M059J (cell line): Measurements from ENCODE around the gene TKT. TPM values are rescaled to one million over a fixed set of nuclear protein-coding genes. Genes with fewer than 3 reads are reported as not detected.
A peak's percentile ranks its signal among the peaks of the same experiment; 100 is the strongest.

ENCODE experiments used
- DNase-seq: peaks from one replicate; pipeline ENCODE4 v3.0.0-alpha.2; 2012; ENCODE audit warnings: low read depth
- total RNA-seq: library from RNA; depleted of rRNA; stranded (reverse); fragments of >200 nt; shearing (Covaris generic); gene quantifications from 2 replicates; pipeline ENCODE4 v1.2.3, GENCODE V29; 2014

TKT gene
- total RNA-seq, 1 experiment from 2014 or later = 321 TPM

GRCh38 chr3:53198256-53198977 is 57.4 kb downstream of the TKT start:
- no peak for DNase-seq

GRCh38 chr3:53196575-53197407 is 59.0 kb downstream of the TKT start:
- DNase-seq = no peak

DNA sequence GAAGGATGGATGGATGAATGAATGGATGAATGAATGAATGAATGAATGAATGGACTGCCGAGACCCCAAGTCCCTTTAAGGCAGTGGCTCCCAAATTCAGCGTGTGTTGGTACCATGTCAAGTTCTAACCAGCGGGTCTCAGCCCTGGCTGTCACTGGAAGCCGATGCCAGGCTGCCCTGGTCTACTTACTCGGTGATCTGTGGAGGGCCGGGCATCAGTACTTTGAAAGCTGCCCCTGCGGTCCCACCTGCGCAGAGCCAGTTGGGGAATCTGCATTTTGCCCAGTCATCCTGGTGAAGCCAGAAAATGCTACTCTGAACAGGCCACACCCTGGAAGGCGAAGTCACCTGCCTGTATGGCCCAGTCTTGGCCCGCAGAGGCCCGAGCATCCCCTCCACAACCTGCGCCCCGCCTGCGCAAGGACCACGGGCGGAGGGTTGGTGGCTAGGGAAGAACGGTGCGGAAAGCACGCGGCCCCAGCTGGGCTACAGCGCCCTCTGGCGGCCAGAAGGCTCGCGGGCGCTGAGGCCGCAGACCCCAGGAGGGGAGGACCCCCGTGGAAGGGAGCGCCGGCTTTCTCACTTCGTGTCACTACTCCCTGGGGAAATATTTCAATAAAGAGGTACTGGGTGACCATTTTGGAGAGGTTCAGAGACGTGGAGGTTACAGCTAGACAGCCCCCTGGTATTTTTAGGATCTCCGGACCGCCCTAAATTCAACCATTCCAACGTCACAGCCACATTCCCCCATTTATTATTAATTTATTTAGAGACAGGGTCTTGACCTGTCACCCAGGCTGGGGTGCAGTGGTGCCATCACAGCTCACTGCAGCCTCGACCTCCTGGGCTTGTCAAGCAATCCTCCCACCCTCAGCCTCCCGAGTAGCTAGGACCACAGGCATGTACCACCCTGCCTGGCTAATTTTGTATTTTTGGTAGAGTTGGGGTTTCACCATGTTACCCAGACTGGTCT is 59.9 kb downstream of the TKT start:
- DNase-seq = no peak

GRCh38 chr3:53195066-53195450 is 60.8 kb downstream of the TKT start:
- no peak for DNase-seq

GRCh38 chr3:53194210-53195065 is 61.4 kb downstream of the TKT start:
- DNase-seq = peak; percentile 74

DNA sequence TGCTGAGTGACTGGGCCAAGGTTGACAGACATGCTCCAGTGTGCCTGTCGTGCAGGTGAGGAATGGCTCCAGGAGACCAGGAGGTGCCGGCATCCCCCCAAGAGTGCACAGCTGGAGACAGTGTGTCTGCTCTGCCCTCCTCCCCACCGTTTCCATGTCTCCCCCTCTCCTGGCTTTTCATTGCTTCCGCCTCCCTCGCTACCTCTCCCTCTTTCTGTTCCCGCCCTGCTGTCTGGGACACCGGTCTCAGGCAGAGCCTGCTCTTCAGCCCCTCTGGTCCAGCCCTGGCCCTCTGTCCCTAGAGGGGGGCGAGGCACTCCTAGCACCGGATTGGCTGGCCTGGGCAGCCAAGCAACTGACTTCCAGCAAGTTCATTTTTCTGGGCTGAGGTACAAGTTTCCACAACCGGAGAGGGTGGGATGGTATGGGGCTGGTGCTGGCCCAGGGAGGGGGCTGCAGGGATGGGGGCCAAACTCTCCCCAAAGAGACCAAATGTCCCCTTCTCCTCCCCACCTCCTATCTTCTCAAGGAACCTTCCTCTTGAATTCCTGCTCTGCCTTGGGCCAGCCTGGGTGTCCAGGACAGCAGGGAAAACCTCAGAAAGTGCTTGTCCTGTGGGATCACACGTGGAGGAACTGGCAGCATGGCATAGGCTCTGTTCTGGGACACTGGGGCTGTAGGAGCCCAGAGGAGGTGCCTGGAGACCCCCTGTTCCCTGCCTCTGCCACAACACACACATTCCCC is 62.2 kb downstream of the TKT start:
- DNase-seq = no peak

DNA sequence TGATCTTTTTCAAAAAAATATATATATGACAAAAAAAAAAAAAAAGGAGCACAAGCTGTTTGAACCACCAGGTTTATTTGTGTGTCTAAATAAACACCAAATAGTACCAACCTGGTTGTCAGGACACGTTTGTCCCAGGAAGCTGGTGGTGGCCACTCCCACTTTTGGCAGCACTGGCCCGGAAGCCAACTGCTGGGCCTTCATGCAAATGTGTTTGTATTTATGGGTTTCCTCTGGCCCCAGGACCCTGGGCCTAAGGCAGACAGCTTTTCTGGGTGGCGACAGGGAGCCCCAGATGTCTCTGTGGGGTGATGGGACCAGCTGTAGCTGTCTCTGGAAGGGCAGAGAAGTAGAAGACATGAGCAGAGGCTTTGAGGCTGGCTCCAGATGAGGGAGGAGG is 63.2 kb downstream of the TKT start:
- no peak for DNase-seq

DNA sequence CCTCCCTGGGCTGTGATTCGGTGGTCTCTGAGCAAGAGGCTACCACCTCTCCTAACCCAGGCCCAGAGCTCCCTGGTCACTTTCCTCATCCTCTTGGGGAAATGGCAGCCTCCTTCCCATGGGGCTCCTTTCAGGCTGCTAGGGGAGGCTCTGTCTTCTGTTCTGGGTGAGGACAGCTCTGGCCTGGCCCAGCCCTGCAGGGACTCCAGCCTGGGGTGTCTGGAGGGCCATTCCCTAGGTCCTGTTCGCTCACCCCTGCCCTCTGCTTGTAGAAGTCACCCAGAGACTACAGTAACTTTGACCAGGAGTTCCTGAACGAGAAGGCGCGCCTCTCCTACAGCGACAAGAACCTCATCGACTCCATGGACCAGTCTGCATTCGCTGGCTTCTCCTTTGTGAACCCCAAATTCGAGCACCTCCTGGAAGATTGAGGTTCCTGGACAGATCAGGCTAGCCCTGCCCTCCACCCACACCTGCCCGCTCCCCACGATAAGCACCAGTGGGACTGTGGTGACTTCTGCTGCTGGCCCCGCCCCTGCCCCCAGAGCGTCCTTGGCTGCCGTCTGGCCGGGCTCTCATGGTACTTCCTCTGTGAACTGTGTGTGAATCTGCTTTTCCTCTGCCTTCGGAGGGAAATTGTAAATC is 63.9 kb downstream of the TKT start:
- DNase-seq = no peak

GRCh38 chr3:53190659-53191058 is 65.2 kb downstream of the TKT start:
- DNase-seq = no peak

GRCh38 chr3:53189276-53189675 is 66.5 kb downstream of the TKT start:
- no peak for DNase-seq

DNA sequence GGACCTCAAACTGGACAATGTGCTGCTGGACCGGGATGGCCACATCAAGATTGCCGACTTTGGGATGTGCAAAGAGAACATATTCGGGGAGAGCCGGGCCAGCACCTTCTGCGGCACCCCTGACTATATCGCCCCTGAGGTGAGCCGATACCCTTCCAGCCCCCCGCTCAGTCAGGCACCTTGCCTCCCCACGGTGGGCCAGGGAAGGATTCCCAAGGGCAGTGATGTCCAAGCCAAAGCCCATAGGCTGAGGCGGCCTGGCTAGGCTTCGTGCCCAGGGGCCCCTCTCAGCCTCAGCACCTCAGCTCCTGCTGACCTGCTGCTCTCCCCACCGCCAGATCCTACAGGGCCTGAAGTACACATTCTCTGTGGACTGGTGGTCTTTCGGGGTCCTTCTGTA is 67.1 kb downstream of the TKT start:
- no peak for DNase-seq

GRCh38 chr3:53188136-53188685 is 67.6 kb downstream of the TKT start:
- DNase-seq = no peak

GRCh38 chr3:53187430-53187829 is 68.4 kb downstream of the TKT start:
- peak; percentile 15 for DNase-seq

GRCh38 chr3:53186726-53187125 is 69.1 kb downstream of the TKT start:
- no peak for DNase-seq

DNA sequence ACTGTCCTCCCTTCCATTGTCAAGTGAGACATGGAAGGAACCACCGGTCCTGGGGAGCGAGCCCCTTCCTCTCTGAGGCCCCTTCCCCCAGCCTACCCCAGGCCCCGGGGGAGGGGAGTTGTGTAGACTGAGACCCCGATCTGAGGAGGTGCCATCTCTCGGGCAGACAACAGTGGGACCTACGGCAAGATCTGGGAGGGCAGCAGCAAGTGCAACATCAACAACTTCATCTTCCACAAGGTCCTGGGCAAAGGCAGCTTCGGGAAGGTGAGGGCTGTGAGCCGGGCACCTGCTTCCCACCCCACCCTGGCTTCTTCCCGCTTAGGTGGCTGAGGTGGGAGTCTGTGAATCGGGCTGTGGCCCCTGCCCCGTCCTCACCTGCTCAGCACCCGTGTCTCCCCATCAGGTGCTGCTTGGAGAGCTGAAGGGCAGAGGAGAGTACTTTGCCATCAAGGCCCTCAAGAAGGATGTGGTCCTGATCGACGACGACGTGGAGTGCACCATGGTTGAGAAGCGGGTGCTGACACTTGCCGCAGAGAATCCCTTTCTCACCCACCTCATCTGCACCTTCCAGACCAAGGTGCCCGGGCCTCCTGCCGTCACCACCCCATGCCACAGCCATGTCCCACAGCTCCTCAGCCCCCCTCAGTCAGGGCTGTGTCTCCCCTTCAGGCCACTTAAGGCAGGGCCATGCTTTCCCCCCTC is 69.9 kb downstream of the TKT start:
- DNase-seq = no peak

GRCh38 chr3:53184701-53185100 is 71.1 kb downstream of the TKT start:
- no peak for DNase-seq

- DNase-seq = no peak
Measured at GRCh38 chr3:53183514-53183913, 72.3 kb downstream of the TKT start.

DNA sequence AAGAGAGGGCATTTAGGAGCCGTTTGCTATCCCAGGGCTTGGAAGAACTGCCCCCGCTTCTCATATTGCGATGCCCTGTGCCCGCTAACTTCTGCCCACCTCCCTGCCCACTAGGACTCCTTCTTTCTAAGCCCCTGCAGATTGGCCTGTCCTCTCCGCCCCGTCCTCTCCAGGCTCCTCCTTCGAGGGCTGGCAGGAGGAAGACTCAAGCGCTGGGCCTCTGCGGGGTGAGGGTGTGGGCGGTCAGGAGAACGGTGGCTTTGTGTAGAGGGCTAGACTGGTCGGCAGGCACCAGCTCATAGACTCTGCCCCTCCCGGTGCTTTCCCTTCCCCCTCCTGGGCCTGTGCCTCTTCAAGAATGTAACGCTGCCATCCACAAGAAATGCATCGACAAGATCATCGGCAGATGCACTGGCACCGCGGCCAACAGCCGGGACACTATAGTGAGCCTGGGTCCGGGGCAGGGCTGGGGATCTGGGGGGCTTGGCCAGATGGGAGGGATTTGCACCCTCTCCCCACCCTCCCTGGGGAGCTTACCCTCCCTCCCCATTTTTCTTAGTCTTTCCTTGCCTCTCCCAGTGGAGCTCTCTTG is 73.0 kb downstream of the TKT start:
- DNase-seq = no peak

DNA sequence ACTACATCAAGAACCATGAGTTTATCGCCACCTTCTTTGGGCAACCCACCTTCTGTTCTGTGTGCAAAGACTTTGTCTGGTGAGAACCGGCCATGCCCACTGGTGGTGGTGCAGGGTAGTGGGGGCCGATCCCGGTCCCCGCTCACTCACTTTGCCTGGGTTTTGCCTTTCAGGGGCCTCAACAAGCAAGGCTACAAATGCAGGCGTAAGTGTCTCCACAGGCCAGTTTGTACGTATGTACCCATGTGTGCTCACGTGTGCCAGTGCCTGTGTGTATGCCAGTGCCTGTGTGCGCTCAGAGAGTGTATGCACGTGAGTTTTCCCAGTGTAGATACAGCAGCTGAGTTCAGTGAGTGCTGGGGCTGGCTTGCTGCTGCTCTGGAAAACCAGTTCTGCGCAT is 74.3 kb downstream of the TKT start:
- no peak for DNase-seq
